GM21367 (cell line): Measurements from ENCODE around the gene KMT5C.
A peak's percentile ranks its signal among the peaks of the same experiment; 100 is the strongest.

Source experiments
- ATAC-seq: cut with Tn5 transposase; IDR thresholded peaks from one replicate; pipeline ENCODE4 v1.9.1; 2021; ENCODE audit not compliant: unreplicated experiment

The KMT5C gene

DNA sequence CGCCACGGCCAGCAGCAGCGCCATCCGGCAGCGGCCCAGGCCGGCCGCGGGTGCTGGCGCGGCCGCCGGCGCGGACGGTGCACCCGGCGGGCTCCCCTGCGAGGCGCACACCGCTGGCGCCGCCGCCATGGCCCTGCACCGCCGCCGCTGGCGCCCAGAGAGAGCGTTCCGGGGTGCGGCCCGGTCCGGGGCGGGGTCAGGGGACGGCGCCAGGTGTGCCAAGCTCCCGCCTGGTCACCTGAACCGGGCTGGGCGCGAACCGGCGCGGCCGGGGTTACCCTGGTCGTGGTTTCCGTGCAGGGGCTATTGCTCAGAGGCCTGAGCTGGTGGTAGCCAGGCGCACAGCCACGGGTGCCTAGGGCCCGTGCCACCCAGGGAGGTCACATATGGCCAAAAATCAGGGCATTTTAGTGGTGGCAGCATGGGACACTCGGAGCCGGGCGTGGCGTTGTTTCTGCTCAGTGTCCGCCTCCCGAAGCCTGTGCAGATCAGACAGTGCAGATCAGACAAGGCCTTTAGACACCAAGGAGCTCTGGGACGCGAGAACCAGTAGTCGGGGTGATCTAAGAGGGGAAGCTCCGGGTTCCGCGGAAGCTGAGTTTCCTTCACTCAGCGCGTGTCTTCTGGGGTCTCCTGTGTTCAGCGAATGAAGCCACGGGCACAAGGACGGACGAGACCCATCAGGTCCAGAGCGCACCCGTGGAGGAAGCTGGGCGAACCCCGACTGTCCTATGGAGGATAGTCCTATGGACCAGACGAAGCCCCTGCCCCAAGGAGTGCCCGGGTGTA lies 44.6 kb downstream of the KMT5C start, which contains the start of gene TMEM238:
Gene TMEM238, minus strand, starts transcription at position 162 of the 789 bp plus-strand sequence. Its CDS starts 33 bp downstream, at position 129.
- ATAC-seq: no peak

GRCh38 chr19:55384920-55385723 lies 45.4 kb downstream of the KMT5C start:
- ATAC-seq: peak; percentile 37

- ATAC-seq: peak; percentile 45
Observed at GRCh38 chr19:55385724-55386492, 46.2 kb downstream of the KMT5C start, which contains the start of gene RPL28. Gene RPL28 (plus strand): TSS chr19:55385932. CDS start chr19:55386358, 426 bp downstream.

DNA sequence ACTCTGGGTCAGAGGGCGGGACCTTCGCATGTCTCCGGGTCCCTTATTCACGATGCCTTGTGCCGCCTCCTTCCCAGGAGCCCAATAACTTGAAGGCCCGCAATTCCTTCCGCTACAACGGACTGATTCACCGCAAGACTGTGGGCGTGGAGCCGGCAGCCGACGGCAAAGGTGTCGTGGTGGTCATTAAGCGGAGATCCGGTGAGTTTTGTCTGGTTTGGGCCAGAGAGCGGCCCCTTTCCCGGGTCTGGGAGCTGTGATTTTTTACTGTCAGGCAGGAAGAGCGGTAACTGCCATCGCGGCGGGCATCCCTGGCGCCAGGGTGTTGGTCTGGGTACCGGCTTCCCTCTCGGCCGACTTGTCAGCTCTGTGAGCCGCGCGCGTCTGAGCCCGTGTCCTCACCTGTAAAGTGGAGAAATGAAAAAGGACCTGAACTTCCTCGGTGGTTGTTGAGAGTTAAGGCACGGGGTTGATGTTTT lies 46.9 kb downstream of the KMT5C start:
- ATAC-seq: no peak

GRCh38 chr19:55387736-55388497 lies 48.2 kb downstream of the KMT5C start:
- no peak for ATAC-seq

DNA sequence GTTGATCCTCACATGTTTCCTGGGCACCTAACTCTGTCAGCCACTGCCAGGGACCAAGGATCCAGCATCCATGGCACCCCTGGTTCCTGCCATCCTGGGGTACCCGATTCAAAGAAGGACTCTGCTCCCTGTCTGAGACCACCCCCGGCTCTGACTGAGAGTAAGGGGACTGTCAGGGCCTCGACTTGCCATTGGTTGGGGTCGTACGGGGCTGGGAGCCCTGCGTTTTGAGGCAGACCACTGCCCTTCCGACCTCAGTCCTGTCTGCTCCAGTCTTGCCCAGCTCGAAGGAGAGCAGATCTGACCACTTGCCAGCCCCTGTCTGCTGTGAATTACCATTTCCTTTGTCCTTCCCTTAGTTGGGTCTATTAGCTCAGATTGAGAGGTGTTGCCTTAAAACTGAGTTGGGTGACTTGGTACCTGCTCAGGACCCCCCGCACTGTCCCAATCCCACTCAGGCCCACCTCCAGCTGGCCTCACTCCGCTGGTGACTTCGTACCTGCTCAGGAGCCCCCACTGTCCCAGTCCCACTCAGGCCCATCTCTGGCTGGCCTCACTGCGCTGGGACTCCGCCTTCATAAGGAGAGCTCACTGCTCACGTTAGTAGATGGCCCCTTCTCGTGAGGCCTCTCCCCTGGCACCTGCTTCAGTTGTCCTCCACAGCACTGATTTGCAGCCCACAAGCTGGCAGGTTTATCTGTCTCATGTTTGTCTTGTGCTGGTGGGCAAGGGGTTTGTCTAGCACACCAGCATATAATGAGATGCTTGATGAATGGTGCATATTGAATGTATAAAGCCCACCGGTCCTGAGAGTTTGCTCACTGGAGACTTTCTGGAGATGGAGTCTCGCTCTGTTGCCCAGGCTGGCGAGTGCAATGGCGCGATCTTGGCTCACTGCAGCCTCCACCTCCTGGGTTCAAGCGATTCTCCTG lies 50.0 kb downstream of the KMT5C start:
- no peak for ATAC-seq

- ATAC-seq: no peak
Observed at GRCh38 chr19:55390461-55390880, 50.8 kb downstream of the KMT5C start.

DNA sequence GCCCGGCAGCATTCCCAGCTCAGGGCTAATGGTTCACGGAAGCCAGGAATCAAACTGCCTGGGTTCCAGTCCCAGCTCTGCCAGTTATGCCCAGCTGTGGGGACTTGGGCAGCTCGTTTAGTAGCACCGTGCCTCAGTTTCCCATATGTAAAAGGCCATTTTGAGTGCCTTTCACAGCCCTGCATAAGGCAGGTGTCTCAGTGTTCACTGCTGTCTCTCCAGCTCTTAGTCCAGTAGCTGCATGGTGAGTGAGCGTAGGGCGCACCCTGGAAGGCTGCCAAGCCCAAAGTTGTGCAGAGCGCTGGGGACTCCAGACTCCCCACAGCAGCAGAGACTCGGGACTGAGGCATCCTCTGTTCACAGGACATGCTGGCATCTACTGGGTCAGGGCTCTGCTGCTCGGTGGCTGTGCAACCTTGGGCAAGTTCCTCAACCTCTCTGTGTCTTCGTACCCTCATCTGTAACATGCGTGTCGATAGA lies 51.6 kb downstream of the KMT5C start:
- no peak for ATAC-seq

- ATAC-seq: no peak
Observed at GRCh38 chr19:55391702-55392615, 52.3 kb downstream of the KMT5C start.

GRCh38 chr19:55392820-55393761 lies 53.4 kb downstream of the KMT5C start:
- no peak for ATAC-seq
